HG03139 (cell line): Measurements from ENCODE around the gene MAP1B.
A peak's percentile ranks its signal among the peaks of the same experiment; 100 is the strongest.
"Not testable (repeated sequence)": the region's sequence is repeated elsewhere in the genome, so short reads cannot be mapped to it uniquely, and the experiment has no call there.

Experiments
- ATAC-seq: cut with Tn5 transposase; IDR thresholded peaks from one replicate; pipeline ENCODE4 v1.9.1; 2021; ENCODE audit not compliant: unreplicated experiment

Gene MAP1B

DNA sequence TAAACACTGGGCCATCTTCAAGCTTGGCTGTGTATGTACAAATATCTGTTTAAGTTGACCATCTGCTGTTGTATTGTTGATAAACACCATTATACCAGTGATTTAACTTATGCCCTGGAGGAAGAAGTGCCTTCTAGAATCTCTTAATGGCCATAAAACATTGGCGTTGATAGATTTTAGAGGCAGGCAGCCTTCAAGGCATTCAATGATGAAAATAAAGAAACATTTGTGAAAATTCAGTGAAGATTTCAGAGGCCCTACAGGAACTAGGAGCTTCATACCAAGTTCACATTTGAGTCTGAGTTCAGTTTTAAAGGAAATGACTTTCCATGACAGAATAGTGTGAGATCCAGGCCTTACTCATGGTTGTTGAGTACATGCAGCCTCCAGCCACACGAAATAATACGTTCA is 52.2 kb downstream of the MAP1B start:
- no peak for ATAC-seq

DNA sequence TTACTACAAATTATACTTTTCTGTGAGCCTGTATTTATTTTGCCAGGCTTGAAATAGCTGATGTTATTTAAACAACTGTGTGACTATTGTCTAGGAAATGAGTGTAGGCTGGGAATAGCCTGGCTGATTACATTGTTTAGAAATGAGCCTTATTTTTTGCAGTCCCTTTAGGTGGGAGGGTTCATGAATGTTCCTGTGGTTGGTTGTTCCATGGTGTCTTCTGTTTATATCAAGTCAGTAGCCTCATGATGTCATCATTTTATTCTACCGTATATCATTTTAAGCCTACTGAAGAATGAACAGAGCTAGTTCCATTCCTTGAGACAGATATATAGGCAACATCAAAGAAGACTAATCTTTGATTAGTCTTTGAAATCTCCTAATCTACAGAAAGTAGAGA is 53.1 kb downstream of the MAP1B start:
- no peak for ATAC-seq

DNA sequence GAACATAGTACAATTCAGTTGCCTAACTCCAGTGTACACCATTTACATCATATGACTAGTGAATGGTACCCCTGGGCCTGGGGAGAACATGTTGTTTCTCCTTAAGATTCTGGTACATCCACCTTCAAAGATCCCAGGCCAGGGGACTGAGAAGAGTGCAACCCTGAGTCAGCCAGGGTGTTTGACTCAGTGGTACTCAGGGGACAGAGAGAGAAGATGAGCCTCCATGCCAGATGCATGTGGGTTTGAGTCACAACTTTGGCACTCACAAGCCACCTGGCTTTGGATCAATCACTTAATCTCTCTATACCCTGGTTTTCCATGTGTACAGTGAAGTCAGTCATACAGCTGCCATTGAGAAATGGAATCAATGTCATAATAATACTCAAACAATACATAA is 53.7 kb downstream of the MAP1B start:
- no peak for ATAC-seq

DNA sequence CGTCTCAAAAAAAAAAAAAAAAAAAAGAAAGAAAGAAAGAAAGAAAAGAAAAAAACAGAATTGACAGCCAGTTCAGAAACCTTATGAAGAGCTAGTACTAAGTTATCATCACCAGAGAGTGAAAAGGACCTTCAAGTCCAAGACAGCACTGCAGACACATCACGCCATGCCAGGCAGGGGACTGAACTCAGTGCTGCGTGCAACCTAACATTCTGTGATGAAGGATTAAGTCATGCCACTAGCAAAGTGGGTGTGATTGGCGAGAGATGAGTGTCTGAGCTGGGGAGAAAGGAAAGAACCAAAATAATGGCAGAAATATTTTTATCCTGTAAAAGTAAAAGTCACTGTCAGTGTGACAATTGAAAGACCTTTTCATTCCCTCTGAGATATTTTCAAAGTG is 54.7 kb downstream of the MAP1B start:
- no peak for ATAC-seq

DNA sequence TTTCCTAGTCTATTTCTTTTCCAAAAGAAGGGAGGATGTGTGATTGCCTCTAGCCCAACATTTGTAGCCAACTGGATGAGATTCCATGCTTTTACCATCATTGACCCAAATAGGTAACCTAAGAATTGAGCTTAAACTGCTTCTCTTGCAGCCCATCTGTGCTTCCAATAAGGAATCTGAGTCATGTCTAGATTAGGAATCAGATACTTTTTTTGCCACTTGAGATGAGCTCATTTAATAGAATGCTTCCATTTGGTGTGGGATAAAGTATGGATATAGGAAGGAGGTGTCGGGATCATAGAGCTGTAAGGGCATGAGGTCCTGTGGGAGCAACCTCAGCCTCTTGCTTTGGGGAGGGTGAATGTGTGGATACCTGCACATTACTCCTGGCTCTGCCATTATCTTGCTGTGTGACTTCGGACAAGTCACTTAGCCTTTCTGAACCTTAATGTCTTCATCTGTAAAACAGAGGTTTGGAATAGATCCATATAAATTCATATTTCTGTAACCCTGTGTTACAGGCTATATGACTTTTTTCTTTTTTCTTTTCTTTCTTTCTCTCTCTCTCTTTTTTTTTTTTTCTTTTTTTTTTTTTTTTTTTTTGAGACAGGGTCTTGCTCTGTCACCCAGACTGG is 56.2 kb downstream of the MAP1B start:
- ATAC-seq, result no peak

DNA sequence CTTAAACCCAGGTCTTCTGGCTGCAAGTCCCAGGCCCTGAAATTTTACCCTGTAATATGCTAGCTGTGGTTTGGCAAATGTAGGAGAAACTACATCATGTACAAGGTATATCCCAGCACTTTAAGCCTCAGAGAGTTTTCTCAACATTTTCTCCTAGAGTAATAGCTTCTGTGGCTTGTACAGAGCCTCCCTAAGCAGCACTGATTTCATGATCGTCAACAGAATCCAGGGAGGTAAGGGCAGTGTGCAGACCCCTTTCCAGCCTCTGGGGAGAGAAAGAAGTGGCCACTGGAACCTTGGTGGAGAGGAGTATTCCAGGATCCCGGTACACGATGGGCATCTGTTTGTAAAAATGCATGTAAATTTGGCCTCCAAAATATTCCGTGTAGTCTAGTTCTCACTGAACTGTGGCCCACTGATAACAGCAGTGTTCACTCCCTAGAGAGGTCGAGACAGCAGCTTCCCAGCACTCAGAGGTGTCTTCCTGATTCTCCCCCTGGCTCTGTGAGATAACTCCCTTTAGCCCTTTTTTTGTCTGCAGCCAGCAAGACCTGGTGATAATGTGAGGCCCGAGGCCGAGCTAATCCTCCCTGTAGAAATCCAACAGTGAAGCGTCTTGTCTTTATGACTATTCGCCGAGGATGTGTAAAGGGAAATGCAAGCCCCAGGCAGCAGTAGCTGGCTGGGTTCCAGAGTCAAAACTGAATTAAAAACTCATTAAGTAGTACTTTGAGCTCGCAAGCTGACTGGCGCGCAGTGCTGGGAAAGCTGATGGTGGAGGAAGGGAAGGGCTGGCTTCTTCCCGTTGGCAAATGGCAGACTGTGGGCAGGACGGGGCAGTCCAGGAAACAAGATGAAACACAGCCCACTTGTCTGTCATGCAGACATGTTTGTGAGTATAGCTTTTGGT is 59.0 kb downstream of the MAP1B start:
- no peak for ATAC-seq

DNA sequence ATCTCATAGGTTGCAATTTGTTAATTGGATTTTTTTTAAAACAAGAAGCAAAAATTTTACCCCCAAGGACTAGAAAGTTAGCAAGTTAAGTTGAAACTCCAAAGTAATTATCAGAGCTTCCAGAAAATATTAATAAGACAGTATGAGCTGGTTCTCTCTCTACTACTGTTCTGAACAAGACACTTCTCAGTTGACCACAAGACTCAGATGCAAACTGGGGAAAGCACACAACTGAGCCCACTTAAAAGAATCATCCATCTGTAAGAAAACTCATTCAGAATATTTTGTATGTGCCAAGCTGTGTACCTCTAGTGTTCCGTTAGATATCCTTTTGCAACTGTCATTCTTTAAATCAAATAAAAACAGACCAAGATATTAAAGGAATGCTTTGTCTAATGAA is 60.0 kb downstream of the MAP1B start:
- ATAC-seq, result no peak

DNA sequence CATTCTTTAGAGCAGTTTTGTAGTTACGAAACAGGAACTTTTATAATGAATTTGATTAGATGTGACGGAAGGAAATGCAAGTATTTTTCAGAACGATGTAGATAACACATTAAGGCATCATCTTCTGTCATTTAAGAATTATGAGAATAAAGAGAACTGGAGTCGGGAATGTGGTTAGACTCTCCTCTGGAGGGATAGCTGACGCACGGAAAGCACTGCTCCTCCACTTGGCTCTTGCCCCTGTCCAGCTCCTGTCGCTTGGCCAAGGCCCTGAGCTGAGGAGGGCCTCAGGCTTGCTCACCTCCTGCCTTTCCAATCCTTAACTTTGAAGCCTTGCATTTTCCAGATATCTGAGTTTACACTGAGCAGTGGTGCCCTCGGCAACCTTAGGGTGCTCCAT is 60.5 kb downstream of the MAP1B start:
- ATAC-seq, result no peak

DNA sequence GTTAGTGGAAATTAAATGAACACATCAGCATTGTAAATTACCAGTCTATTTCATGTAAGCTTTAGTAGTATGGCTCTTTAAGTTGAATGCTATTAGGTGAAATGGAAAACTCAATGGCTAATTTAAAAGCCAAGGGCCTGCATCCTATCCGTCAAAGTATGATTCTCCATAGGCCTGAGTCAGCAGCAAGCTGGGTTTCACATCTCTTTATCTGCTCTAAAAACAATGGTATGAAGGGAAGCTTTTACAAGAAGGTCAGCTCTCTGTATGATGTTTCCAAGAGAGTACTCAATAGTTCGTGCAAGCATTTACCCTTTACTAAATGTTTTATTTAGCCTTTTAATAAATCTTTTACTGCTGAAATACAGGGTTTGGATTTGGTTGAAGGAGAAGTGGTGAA is 62.8 kb downstream of the MAP1B start:
- ATAC-seq, result no peak

DNA sequence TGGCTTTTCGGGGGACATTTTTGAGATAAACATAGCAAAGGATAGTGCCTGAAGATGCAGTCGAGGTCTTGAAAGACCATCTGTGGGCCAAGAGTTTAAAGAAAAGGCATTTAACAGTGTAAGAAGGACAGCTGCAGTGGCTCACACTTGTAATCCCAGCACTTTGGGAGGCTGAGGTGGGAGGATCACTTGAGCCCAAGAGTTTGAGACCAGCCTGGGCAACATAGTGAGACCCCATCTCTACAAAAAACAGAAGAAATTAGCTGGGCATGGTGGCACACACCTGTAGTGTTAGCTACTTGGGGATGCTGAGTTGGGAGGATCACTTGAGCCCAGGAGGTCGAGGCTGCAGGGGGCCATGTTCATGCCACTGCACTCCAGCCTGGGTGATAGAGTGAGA is 63.9 kb downstream of the MAP1B start:
- ATAC-seq, result not testable (repeated sequence)

DNA sequence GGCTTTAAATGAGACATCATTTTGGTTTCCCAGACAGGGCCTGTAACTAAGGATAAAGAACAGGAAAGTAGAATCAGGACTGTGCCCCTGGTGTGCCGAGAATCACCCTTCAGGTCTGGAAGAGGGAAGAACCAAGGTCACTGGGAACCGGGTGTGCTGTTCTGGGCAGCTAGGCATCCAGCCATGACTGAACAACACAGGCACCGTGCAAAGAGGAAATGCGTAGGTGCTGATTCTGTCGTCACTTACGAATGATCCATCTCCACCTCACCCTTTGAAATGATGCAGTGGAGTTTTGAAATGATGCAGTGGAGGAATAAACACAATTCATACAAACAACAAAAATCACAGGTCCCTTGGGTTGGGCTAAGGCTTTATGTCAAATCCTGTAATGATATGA is 64.4 kb downstream of the MAP1B start:
- ATAC-seq, result no peak

DNA sequence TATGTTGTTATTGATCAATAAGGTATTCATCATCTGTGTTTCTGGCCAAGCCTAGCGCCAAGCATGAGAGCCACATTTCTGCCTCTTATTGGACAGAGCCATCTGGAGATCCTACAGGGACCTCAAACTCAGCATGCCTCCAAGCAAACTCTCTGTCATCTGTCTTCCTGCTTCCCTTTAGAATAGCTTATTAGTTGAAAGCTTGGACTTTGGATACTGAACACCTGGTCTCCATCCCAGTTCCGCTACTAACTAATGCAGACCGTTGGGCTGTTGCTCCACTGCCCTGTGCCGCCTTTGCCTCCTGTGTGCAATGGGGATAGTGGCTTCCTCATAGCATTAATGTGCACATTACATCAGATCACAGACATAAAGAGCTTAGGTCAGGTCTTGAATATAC is 65.5 kb downstream of the MAP1B start:
- no peak for ATAC-seq

DNA sequence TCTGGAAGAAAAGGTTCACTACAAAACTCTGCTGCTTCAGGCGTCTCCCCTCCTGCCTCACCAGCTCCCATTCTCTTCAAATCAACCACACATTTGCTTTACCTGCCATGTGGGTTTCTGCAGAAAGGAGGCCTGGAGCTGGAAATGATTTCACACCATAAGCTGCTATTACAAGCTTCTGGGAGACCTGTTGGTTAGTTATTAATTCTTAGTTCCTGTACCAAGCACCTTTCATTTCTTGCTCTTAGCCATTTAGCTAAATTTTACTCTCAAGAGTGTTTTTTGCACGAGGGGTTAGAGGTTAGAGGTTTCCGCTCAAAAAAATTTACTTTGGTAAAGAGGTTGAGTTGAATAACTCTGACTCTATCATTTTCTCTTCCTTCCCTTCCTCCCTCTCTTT is 70.3 kb downstream of the MAP1B start:
- ATAC-seq, result peak; percentile 70

DNA sequence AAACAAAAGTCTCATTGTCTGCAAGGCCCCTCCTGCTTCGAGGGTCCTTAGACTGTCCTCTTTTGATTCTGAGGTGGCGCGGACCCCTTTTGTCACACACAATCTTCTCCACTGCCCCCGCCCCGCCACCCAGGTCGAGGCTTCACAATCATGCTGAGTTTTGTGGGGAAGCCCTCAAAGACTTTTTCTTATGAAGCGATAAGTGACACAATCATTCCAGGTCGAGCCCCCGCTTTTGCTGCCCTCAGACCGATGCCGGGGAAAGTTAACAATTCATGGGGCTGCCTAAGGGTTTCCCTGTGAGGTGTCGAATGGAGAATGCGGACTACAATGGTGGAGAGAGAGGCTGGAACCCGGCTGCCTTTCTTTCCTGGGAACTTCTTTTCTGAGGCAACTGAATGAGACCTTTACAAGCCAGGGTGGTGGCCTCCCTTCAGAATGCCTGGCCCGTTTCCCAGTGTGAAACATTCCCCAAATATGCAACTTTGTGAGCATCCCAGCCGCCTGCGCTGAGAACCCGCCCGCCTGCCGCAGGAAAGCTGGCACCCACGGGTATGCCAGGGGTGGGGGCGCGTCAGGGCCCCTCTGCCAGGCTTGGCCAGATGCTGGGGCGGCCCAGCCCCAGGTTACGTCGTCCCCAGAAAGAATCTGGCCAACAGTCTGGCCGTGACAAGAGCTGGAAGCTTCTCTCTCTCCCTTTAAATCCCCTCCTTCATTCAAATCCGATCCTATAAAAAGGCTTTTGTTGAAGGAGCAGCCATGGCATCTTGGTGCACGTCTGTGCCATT is 71.9 kb downstream of the MAP1B start:
- no peak for ATAC-seq

DNA sequence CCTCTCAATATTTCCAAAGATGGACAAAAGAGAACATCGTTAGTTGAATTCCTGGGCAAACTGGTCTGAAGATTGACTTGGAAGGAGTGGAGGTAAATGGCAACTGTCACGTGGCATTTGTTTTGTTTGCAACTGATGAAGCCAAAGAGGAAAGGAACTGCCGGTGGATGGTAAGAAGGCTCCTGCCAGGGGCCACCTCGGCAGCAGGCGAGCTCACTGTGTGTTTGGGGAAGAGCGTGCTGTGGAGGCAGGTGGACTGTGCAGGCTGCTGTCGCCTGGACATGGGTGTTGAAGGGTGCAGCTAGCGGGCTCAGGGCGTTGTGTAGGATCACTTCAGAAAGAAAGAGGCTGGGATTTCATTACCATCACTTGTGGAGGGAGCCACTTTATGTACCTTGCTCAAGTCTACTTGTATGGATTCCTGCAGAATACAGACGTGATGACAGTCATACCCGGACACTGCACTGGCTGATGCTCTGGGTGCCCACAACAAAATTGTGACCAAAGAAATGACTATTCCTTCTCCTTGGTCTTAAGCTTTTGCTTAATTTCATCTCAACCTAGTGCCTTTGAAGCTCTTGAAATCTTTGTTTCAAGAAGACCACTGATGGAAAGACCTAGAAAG is 72.7 kb downstream of the MAP1B start:
- ATAC-seq, result no peak

DNA sequence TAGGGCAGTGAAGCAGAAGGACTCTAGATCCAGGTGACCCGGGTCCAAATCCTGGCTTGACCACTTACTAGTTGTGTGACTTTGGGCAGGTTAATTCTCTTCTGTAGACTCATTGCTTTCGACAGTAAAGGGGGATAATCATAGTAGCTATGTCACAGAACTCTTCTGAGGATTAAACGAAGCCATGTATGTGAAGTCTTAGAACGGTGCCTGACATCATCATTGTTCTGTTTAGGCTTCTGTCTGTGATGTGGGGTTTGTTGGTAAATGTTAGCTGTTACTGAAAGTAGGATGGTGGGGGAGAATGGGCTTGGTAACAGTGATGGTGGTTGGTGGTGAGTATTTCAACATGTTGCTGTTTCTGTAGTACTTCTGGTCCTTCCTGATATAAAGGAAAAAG is 73.7 kb downstream of the MAP1B start:
- no peak for ATAC-seq

DNA sequence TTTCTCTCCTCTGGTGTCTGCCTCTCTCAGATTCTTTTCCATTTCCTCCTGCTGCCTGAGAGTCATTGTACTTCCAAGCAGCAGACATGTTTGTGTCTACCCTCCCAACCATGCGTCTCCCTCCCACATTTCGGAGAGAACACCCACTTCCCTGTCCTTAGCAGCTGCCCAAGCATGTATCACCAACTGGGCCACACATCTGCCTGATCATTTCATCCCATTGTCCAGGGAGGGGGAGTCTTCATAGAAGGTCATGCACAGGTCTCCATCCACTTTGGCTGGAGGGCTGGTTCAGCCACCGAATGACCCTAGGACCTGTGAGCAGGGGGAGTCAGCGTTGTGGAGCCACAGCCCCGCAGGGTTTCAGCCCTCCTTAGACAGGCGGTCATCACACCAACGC is 75.4 kb downstream of the MAP1B start:
- ATAC-seq, result no peak

DNA sequence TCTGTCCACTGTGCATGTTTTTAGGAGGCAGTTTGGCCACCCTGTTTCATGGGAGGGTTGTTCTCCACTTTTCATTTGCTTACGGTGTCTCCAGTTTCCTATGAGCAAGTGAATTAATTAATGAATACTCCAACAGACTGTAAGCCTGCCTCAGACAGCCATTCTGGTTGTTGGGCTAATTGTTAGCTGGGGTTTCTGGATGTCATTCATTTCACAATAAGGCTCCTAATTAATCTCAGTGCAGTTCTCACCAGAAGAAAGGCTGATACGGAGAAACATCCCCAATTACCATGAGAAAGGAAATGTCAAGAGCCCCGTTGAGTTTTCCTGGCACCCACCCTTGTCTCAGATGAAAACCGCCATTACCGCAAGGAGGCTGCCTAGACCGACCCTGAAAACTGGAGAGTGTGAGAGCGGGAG is 75.8 kb downstream of the MAP1B start:
- ATAC-seq, result no peak

DNA sequence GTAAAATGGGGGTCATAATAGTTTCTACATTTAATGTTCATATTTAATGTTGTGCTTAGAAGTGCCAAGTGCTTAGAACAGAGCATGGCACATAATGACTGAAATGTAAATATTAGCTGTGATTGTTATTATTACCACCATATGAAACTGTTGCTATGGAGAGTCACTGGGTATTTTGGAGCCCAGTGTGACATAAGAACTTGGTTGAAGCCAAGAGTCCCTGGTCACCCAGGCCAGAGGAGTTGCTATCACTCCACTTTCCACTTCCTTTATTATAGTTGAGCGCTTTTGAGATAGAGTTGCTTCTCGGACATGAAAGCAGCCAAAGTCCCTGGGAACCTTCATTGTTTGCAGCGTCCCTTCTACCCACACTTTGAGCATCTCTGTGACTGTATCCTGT is 77.1 kb downstream of the MAP1B start:
- no peak for ATAC-seq

DNA sequence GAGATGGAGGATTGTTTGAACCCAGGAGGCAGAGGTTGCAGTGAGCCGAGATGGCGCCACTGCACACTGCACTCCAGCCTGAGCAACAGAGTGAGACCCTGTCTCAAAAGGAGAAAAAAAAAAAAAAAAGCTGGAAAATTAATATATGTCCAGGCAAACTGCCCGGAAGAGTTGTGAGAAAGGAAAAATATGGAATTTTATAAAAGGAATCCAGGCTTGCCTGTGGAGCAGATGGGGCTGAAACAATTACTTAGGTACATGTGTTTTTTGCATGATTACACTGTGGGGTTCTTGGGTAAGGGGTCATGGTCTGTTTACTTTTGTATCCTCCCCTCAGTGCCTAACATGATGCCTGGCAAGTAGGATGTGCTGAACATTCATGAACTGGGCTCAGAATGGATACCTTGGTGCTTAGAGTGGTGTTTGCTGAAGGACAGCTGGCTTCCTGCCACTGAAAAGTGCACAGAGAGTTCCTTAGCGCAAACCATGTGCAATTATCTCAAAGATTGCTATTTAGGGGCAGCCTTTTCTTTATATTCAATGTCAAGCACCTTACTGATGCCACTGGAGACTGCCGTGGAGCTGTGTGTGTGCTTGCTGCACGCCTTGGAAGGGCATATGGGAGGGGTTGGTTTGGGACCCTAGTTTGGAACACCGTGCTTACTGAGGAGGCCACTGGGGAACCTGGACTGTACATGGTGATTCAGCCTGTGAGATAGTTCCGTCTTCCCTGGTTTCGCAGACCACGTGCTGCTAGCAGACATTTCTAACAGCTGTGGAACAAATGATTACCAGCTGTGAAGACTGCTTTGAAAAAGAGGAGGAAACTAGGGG is 78.4 kb downstream of the MAP1B start:
- ATAC-seq, result no peak
